Mesenchymal stem cell (in vitro differentiated cells and primary cell): ENCODE results near the gene PGA3.
"Not testable (repeated sequence)": the region's sequence is repeated elsewhere in the genome, so short reads cannot be mapped to it uniquely, and the experiment has no call there.

Source experiments
- DNase-seq: peaks from one replicate; pipeline ENCODE4 v3.0.0-alpha.2; 2013
- H2AFZ ChIP-seq: one replicate; pipeline ENCODE4 v1.6.1; 2013; ENCODE audit warnings: low read depth, mild to moderate bottlenecking, control low read depth, inconsistent platforms, low read length, moderate library complexity
- H2AK5ac ChIP-seq: 2 replicates; pipeline ENCODE4 v1.6.1; 2013; ENCODE audit warnings: low read length, moderate library complexity, mild to moderate bottlenecking, inconsistent platforms; ENCODE audit not compliant: severe bottlenecking
- H2BK120ac ChIP-seq: one replicate; pipeline ENCODE4 v1.6.1; 2013; ENCODE audit warnings: low read depth, mild to moderate bottlenecking, inconsistent platforms, low read length, moderate library complexity
- H2BK12ac ChIP-seq, 2 experiments: one replicate each; pipeline ENCODE4 v1.6.1; 2013; ENCODE audit warnings: inconsistent platforms in 2 of 2, low read length in 2 of 2, mild to moderate bottlenecking in 2 of 2, moderate library complexity in 2 of 2, control low read depth in 1 of 2
- H2BK15ac ChIP-seq: one replicate; pipeline ENCODE4 v1.6.1; 2013; ENCODE audit warnings: mild to moderate bottlenecking, low read depth, inconsistent platforms; ENCODE audit not compliant: poor library complexity, severe bottlenecking
- H2BK5ac ChIP-seq: 2 replicates; pipeline ENCODE4 v1.6.1; 2013; ENCODE audit warnings: low read depth, mild to moderate bottlenecking, low read length, control low read depth, inconsistent platforms; ENCODE audit not compliant: poor library complexity, severe bottlenecking
- H3K14ac ChIP-seq, 2 experiments: one replicate each; pipeline ENCODE4 v1.6.1; 2013; ENCODE audit warnings: inconsistent platforms in 2 of 2, low read length in 2 of 2, control low read depth in 1 of 2, mild to moderate bottlenecking in 1 of 2, moderate library complexity in 1 of 2
- H3K18ac ChIP-seq, 2 experiments: one replicate each; pipeline ENCODE4 v1.6.1; 2013; ENCODE audit warnings: inconsistent platforms in 2 of 2, low read length in 2 of 2, control low read depth in 1 of 2, low read depth in 1 of 2, mild to moderate bottlenecking in 1 of 2
- H3K23ac ChIP-seq, 2 experiments: one replicate each; pipeline ENCODE4 v1.6.1; 2013; ENCODE audit warnings: inconsistent platforms in 2 of 2, low read length in 2 of 2, mild to moderate bottlenecking in 2 of 2, moderate library complexity in 2 of 2, control low read depth in 1 of 2
- H3K27ac ChIP-seq: 2 replicates; pipeline ENCODE4 v1.5.1; 2013; ENCODE audit warnings: mild to moderate bottlenecking, moderate library complexity, low read length, control low read depth, inconsistent platforms; ENCODE audit not compliant: poor library complexity, severe bottlenecking
- H3K27me3 ChIP-seq, 2 experiments: 2 replicates each; pipeline versions ENCODE4 v1.6.1 to v1.7.0; 2013; ENCODE audit warnings: low read length in 2 of 2, mild to moderate bottlenecking in 2 of 2, moderate library complexity in 2 of 2, control low read depth in 1 of 2, inconsistent platforms in 1 of 2; ENCODE audit not compliant: control insufficient read depth in 1 of 2, insufficient read depth in 1 of 2
- H3K36me3 ChIP-seq, 2 experiments: 2 replicates each; pipeline versions ENCODE4 v1.6.1 to v1.7.0; 2013; ENCODE audit warnings: low read length in 2 of 2, control low read depth in 1 of 2, inconsistent platforms in 1 of 2, low read depth in 1 of 2, mild to moderate bottlenecking in 1 of 2; ENCODE audit not compliant: insufficient read depth in 2 of 2, control insufficient read depth in 1 of 2
- H3K4ac ChIP-seq, 2 experiments: one replicate each; pipeline ENCODE4 v1.6.1; 2013; ENCODE audit warnings: inconsistent platforms in 2 of 2, low read length in 2 of 2, mild to moderate bottlenecking in 2 of 2, moderate library complexity in 2 of 2, control low read depth in 1 of 2, low read depth in 1 of 2
- H3K4me1 ChIP-seq: 2 replicates; pipeline ENCODE4 v1.6.1; 2013; ENCODE audit warnings: low read depth, low read length, control low read depth; ENCODE audit not compliant: control insufficient read depth, insufficient read depth
- H3K4me2 ChIP-seq: 2 replicates; pipeline ENCODE4 v1.6.1; 2013; ENCODE audit warnings: low read length, mild to moderate bottlenecking, inconsistent platforms; ENCODE audit not compliant: poor library complexity, severe bottlenecking
- H3K4me3 ChIP-seq, 2 experiments: 2 replicates each; pipeline versions ENCODE4 v1.5.1 to v1.7.0; 2013; ENCODE audit warnings: low read length in 2 of 2, mild to moderate bottlenecking in 2 of 2, control low read depth in 1 of 2, low read depth in 1 of 2; ENCODE audit not compliant: insufficient read depth in 1 of 2
- H3K79me1 ChIP-seq: replicated peaks from 2 replicates; pipeline ENCODE4 v1.6.1; 2013; ENCODE audit warnings: mild to moderate bottlenecking, control low read depth, low read length, inconsistent platforms; ENCODE audit not compliant: poor library complexity, severe bottlenecking
- H3K9ac ChIP-seq: 2 replicates; pipeline ENCODE4 v1.7.0; 2013; ENCODE audit warnings: mild to moderate bottlenecking, low read length, moderate library complexity
- H3K9me3 ChIP-seq: 2 replicates; pipeline ENCODE4 v1.7.0; 2013; ENCODE audit warnings: mild to moderate bottlenecking, low read length; ENCODE audit not compliant: control insufficient read depth
- H4K8ac ChIP-seq: one replicate; pipeline ENCODE4 v1.6.1; 2013; ENCODE audit warnings: inconsistent platforms, mild to moderate bottlenecking, low read length, moderate library complexity
- H4K91ac ChIP-seq: one replicate; pipeline ENCODE4 v1.6.1; 2013; ENCODE audit warnings: mild to moderate bottlenecking, low read length, inconsistent platforms
- WGBS: methylation state at CpG from one replicate; pipeline ENCODE4 v1.1.7; 2013; ENCODE audit warnings: mixed read lengths; 5-methylcytosine and 5-hydroxymethylcytosine counted together

PGA3 gene

DNA sequence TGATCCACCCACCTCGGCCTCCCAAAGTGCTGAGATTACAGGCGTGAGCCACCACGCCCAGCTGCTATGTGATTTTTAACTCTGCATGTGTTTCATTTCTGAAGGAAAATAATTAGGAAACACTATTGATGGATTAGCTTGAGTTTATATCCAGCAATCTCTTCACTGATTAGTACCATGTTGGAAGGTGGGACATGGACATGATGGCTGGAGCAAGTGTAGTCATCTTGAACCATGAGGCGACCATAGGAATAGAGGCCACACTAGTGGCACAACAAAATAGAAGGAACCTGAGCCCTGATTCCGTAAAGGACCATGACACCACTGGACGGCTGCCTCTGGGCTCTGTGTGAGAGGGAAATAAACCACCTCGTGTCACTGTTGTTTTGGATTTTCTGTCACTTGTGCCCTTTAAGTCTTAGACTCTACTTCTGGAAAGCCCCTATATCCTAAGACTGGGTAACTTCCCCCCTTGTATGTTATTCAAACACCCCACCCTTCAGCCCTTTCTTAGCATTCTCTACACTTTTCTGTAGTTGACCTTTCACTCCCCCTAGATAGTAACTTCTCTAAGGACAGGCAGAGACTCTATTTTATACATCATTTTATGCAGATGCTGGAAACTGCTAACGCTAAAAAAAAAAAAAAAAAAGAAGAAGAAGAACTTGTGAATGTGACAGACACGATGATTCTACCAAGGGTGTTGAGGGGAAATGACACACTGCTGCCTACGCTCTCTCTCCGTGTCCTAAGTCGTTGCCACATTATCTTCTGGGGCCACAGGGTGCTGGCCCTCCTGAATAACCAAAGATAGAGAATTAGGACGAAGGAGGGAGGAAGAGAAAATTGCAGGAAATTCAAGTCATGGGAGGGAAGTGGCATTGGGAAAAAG is 39.4 kb upstream of the PGA3 start:
- H2BK120ac ChIP-seq, result no peak overlapping the region
- no peak overlapping the region for H2BK5ac ChIP-seq
- H3K4me1 ChIP-seq, result peaks cover 4% of the 10 kb centered on the region
- no peak overlapping the region for H3K4ac ChIP-seq
- no peak overlapping the region for H3K27ac ChIP-seq
- no peak overlapping the region for H4K8ac ChIP-seq
- H2AFZ ChIP-seq, result no peak overlapping the region
- H3K79me1 ChIP-seq, result no peaks in the 10 kb centered on the region
- H3K36me3 ChIP-seq, result no peaks in the 10 kb centered on the region
- WGBS, result 83% methylated on average over 12 of the region's 13 CpGs
- no peak overlapping the region for H3K4me2 ChIP-seq
- H3K14ac ChIP-seq, result no peak overlapping the region
- no peak overlapping the region for H2BK15ac ChIP-seq
- no peak overlapping the region for H3K4me3 ChIP-seq
- H3K18ac ChIP-seq, result no peak overlapping the region
- H3K27me3 ChIP-seq, result peaks cover 4 to 5% of the 10 kb centered on the region in 2 experiments
- no peak overlapping the region for H4K91ac ChIP-seq
- no peak for DNase-seq
- H3K9me3 ChIP-seq, result no peaks in the 10 kb centered on the region
- H2BK12ac ChIP-seq, result no peak overlapping the region
- no peak overlapping the region for H3K9ac ChIP-seq
- no peak overlapping the region for H2AK5ac ChIP-seq
- H3K23ac ChIP-seq, result no peak overlapping the region

DNA sequence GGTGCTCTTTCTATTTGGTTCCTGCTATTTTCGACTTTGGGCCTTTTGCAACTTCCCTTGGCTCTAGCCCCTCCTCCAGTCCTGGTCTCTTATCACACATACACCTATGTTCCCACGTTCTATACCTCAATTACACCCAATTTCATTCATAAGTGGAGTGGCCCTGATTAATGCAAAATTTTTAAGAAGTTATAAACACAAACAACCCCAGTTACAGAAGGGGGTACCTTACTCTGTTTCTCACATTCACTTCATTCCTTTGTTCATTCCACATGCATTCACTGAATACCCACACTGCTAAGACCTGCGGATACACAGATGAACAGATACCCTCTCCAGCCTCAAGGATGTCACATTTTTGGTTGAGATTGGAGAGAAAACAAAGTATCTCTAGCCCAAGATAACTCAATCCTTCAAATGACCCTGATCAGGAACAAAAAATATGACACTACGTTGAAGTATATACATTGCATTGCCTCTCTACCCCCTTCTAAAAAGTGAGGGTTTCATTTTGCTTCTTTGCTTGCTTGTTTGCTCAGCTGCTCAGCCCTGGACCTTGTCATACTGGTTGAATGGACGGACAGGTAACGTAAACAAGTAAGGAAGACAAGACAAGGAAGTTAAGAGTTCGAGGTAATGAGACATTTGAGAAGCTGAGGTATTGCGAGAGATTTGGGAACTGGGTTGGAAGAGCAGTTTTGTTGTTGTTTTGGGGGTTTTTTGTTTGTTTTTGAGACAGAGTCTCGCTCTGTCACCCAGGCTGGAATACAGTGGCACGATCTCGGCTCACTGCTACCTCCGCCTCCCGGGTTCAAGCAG is 38.5 kb upstream of the PGA3 start:
- Histone ChIP-seq H3K14ac (no peak overlapping the region), H3K27me3 (peaks cover 8 to 9% of the 10 kb centered on the region in 2 experiments), H3K36me3 (no peaks in the 10 kb centered on the region), H3K4ac (no peak overlapping the region), H3K4me3 (no peak overlapping the region), H3K4me1 (peaks cover 4% of the 10 kb centered on the region), H3K9me3 (no peaks in the 10 kb centered on the region), H2BK12ac (no peak overlapping the region), H3K4me2 (no peak overlapping the region), H4K91ac (no peak overlapping the region), H3K9ac (no peak overlapping the region), H2AK5ac (peak overlapping the region; percentile 13), H2BK120ac (no peak overlapping the region), H3K79me1 (no peaks in the 10 kb centered on the region), H3K18ac (no peak overlapping the region), H4K8ac (no peak overlapping the region), H2AFZ (no peak overlapping the region), H2BK15ac (no peak overlapping the region), H3K23ac (no peak overlapping the region), H3K27ac (no peak overlapping the region), H2BK5ac (no peak overlapping the region)
- no peak for DNase-seq
- 84% methylated on average over 13 of the region's 13 CpGs for WGBS

DNA sequence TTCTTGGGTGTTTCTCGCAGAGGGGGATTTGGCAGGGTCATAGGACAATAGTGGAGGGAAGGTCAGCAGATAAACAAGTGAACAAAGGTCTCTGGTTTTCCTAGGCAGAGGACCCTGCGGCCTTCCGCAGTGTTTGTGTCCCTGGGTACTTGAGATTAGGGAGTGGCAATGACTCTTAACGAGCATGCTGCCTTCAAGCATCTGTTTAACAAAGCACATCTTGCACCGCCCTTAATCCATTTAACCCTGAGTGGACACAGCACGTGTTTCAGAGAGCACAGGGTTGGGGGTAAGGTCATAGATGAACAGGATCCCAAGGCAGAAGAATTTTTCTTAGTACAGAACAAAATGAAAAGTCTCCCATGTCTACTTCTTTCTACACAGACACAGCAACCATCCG is 37.5 kb upstream of the PGA3 start:
- H3K18ac ChIP-seq, H3K4me1 ChIP-seq, H3K36me3 ChIP-seq, H2BK5ac ChIP-seq, H4K8ac ChIP-seq, H3K79me1 ChIP-seq, H3K9me3 ChIP-seq, H3K4ac ChIP-seq, H3K9ac ChIP-seq, H3K23ac ChIP-seq, H3K4me3 ChIP-seq, H3K27ac ChIP-seq, H2BK12ac ChIP-seq, H3K14ac ChIP-seq, H4K91ac ChIP-seq, H2BK120ac ChIP-seq, H2AK5ac ChIP-seq, DNase-seq, H2BK15ac ChIP-seq, H2AFZ ChIP-seq, H3K4me2 ChIP-seq: not testable (repeated sequence)
- WGBS, result no CpG with 5 or more reads among the region's 7 CpGs
- H3K27me3 ChIP-seq, result peaks cover 11 to 19% of the 10 kb centered on the region in 2 experiments

DNA sequence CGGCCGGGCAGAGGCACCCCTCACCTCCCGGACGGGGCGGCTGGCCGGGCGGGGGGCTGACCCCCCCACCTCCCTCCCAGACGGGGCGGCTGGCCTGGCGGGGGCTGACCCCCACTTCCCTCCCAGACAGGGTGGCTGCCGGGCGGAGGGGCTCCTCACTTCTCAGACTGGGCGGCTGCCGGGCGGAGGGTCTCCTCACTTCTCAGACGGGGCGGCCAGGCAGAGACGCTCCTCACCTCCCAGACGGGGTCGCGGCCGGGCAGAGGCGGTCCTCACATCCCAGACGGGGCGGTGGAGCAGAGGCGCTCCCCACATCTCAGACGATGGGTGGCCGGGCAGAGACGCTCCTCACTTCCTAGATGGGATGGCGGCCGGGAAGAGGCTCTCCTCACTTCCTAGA is 37.0 kb upstream of the PGA3 start:
- WGBS, result 96% methylated on average over 20 of the region's 31 CpGs
- not testable (repeated sequence) for H2BK12ac ChIP-seq, H2BK5ac ChIP-seq, H4K91ac ChIP-seq, H3K4ac ChIP-seq, H2BK120ac ChIP-seq, H3K36me3 ChIP-seq, H2BK15ac ChIP-seq, DNase-seq, H3K4me3 ChIP-seq, H3K79me1 ChIP-seq, H3K18ac ChIP-seq, H3K14ac ChIP-seq, H3K9ac ChIP-seq, H3K23ac ChIP-seq, H3K27ac ChIP-seq, H4K8ac ChIP-seq, H3K9me3 ChIP-seq, H2AFZ ChIP-seq, H3K4me1 ChIP-seq, H2AK5ac ChIP-seq, H3K4me2 ChIP-seq
- peaks cover 11 to 20% of the 10 kb centered on the region in 2 experiments for H3K27me3 ChIP-seq
